Stimulated activated CD4-positive, alpha-beta T cell treated with anti-CD3 and anti-CD28 coated beads, Interleukin-4, amount 100 ng/mL, for 4 hours (primary cell): Measurements from ENCODE around the gene SEPSECS.

Experiments
- DNase-seq, 2 experiments: peaks; one replicate each; pipeline ENCODE4 v3.0.0-alpha.2; 2020

Gene SEPSECS

DNA sequence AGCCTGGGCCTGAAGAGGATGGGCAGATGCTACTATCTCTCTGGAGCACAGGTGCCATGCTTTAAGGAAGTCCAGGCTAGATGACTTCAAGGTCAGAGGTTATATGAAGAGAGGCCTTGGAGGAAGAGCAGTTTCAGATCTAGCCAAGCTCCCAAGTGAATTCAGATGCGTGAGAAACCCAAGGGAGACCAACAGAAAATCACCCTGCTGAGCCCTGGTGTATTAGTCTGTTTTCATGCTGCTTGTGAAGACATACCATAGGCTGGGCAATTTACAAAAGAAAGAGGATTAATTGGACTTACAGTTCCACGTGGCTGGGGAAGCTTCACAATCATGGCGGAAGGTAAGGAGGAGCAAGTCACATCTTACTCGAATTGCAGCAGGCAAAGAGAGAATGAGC lies 81.7 kb downstream of the SEPSECS start:
- DNase-seq = no peak

DNA sequence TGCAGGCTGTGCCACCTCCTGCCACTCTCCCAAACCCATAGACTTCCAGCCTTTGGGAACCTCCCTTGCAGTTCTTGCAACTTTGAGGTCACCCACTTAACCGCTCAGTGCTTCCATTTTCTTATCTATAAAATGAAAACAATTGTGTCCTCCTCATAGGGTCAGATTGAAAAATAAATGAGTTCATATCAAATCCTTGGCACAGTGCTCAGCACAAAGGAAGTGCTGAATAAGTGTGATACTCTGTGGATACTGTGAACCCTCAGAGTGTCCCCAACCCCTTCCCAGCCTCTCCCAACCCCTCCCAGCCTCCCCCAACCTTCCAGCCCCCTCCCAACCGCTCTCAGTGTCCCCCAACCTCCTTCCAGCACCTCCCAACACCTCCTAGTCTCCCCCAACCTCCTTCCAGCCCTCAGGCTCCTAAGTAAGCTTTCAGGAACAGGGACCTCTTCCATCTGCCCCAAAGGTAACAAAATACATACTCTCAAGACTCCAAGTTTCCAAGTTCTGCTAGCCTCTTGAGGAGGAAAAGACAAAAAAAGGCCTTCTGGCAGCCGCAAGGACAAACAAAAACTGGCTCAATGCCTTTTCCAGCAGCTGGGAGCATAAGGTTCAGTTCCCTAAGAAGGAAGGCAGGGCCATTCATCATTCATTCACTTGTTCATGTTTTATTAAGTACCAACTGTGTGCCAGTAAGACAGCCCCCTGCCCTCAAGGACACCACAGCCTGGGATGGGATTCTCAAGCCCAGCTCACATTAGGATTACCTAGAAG lies 83.4 kb downstream of the SEPSECS start:
- no peak for DNase-seq

DNA sequence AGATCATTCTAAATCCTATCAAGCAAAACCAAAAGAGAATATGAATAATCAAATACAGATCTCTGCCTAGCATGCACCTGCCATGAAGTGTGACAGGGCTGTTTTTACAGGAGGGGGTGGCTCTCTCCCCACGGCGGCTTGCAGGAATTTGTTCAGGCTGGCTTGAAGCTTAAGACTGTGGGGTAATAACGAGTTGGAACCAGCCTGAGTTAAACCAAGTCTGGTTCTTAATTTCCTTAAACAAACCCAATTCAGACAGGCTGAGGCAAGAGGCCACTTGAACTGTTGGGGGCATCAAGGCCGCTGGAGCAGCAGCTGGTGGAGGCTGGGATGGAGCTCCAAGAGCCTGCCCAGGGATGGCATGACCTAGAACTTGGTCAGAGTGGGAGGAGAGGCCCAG lies 84.4 kb downstream of the SEPSECS start:
- DNase-seq = no peak

DNA sequence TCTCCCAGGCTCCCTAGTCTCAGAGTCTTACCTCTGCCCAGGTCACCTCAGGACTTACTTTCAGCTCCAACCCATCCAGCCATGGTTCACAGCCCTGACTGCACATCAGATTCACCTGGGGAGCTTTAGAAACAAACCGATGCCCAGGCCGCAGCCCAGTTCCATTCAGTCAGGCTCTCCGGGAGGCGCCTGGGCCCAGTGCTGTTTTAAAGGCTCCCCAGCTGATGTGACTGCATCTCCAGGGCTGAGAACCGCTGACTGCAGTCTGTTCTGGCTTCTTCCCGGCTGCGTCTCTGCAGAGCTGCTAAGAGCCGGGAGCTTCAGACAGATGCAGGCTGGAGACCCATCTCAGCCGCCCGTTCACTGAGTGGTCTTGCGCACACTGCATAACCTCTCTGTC lies 85.1 kb downstream of the SEPSECS start:
- no peak for DNase-seq

DNA sequence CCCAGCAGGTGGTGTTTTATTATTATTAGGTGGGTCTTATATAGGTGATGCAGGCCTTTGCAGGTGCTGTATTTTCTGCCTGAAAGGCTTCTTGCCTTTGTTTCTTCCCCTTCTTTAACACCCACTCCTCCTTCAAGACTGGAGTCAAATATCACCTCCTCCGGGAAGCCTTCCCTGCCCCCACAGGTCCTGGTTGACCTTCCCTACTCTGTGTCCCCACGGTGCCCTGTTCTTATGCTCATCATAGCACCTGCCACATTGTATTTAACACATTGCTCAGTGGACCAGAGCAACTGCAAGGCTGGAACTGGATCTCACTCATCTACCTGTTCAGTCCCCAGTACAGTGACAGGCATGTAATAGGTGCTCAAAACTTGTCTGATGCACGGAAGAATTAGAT lies 89.7 kb downstream of the SEPSECS start:
- no peak for DNase-seq
